Endometrium (tissue), 2 donors: ENCODE measurements around the gene JARID2.
"Not testable (repeated sequence)": the region's sequence is repeated elsewhere in the genome, so short reads cannot be mapped to it uniquely, and the experiment has no call there.

Experiments
- FAIRE-seq: peaks from 2 replicates; lab custom pipeline; 2012; peaks lifted over from hg19 to GRCh38; lab: Jason Lieb, UNC
- donor health status: control.
- donor health status: control.

Gene JARID2

GRCh38 chr6:15290067-15290680, 44.3 kb downstream of the JARID2 start:
- no peak for FAIRE-seq

DNA sequence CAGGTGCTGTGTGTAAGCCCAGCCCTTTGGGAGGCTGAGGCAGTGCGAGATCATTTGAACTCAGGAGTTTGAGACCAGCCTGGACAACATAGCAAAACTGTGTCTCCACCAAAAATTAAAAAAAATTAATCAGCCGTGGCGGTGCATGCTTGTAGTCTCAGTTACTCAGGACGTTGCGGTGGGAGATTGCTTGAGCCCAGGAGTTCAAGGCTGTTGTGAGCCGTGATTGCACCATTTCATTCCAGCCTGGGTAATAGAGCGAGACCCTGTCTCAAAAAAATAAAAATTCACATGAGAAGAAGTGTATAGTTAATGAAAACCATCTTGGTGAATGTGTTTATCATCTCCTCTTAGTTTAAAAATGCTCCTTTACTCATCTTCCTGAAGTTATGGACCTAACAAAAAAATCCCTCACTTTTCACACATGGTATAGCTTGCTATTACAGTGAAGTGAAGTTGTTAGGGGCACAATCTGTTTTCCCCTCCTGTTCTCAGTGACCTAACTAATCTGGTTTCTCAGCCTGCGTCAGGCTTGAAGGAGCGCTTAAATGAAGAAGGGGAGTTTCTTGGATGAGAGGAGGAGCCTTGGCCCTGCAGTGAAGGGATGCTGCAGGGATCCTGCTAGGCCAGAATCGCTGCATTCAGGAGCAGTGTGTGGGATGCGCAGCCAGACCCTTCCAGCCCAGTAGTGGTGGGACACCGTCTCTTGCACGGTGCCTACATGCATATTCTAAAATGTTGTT, 45.3 kb downstream of the JARID2 start:
- FAIRE-seq = no peak

GRCh38 chr6:15292721-15293302, 46.9 kb downstream of the JARID2 start:
- FAIRE-seq = no peak

- FAIRE-seq = no peak
Observed at GRCh38 chr6:15293674-15294073, 47.8 kb downstream of the JARID2 start.

DNA sequence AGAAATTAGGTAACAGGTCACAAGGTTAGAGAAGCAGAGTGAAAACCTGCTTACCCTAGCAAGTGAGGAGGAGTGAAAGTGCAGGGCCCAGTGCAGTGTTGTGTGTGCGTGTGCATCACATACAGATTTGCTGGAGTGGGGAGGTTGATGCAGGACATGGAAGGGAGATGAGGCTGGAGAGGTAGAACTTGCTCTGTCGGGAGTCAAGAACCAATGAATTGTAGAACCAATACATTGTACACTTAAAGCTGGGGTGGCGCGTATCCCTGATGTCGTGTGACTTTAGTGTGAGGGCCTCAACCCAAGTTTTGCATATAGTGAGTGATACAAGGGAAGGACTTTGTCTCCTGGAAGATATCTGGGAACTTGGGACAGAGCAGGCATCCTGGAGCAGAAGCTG, 48.6 kb downstream of the JARID2 start:
- FAIRE-seq = no peak

DNA sequence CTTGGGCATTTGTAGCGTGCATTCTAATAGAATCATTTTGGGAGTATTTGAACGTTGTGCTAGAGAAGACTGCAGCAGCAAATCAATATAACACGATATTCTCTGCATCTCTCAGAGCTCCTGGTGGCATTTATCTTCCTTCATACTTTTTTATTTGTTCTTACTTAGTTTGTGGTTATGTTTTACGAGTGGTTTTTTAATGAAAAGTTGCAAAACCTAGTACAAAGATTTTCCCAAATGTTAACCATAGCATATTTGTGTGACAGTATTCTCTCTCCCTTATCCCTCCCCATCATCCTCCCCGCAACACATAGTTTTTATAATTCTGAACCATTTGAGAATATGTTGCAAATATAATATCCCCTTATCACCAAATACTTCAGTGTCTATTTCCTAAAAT, 50.4 kb downstream of the JARID2 start:
- no peak for FAIRE-seq

DNA sequence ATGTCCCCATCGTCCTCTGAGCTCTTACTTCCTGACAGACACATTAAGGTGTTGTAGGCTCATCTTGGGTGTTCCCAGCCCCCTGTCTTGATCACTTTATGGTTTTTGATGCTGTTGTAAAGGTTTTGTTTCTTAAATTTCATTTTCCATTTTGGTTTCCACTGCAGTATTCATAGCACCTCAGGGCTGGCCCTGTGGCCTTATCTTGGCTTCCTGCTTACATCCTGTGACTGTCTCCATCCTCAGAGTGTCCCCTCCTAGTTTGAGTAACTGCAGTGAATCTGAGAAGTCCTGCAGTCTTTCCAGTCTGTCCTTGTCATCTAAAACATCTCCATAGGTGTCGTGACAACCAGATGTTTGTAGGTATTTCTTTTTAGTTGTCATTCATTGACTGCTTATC, 50.9 kb downstream of the JARID2 start:
- no peak for FAIRE-seq

DNA sequence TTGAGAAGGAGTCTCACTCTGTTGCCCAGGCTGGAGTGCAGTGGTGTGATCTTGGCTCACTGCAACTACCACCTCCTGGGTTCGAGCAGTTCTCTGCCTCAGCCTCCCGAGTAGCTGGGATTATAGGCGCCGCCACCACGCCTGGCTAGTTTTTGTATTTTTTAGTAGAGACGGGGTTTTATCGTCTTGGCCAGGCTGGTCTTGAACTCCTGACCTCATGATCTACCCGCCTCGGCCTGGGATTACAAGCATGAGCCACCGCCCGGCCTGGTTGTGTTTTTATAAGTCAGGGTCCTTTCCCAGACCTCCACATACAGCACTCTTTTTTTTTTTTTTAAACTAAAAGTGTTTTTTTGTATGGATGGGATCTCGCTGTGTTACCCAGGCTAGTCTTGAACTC, 51.3 kb downstream of the JARID2 start:
- FAIRE-seq = not testable (repeated sequence)

- no peak for FAIRE-seq
Observed at GRCh38 chr6:15297895-15298590, 52.2 kb downstream of the JARID2 start.

- FAIRE-seq = no peak
Observed at GRCh38 chr6:15299430-15300131, 53.7 kb downstream of the JARID2 start.

GRCh38 chr6:15301179-15302006, 55.5 kb downstream of the JARID2 start:
- FAIRE-seq = no peak

GRCh38 chr6:15303162-15303919, 57.5 kb downstream of the JARID2 start:
- FAIRE-seq = no peak

DNA sequence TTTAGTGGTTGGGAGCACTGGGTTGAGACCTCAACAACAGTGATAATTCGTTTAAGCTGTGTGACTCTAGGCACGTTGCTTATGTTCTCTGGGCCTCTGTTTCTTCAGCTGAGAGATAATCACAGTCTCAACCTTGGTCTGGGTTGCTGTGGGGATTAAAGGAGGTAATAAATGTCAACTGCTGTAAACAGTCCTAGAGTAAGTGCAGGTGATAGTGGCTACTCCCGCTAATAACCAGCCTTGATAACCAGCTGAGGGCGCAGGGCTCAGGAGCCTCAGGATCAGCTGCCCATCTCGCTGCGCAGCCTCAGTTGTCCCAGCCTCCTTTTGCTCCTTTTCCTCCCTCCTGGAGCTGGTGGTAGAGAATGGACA, 58.0 kb downstream of the JARID2 start:
- FAIRE-seq = no peak

DNA sequence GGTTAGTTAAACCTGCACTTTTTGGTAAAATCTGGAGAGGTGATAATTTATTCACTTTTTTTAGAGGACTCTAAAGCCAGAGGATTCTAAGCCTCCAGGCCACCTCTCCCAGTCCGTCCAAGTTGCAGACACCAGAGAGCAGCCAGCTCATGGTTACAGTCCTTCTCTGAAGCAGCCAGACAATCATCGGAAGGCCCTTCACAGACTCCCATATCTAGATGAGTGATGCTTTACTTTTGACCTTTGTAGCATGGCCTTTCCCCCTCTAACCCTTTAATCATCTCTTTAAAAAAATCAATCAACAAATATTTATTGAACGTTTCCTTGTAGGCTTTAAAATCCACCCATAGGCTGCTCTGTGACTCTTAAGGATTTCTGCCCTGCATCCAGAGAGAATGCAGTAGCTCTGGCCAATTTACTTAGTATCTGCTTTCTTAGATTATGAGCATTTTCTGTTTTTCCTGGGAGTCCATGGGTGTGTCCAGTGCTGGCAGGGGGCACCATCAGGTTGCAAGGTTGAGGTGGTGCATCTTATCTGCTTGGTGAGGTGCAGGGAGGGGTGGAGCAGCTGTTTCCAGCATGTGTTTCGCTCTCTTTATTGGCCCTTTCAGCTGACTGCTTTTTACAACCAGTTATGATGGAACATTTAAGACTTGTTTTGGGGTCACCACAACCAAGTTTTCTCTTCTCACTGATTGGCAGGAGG, 58.6 kb downstream of the JARID2 start:
- FAIRE-seq = no peak

DNA sequence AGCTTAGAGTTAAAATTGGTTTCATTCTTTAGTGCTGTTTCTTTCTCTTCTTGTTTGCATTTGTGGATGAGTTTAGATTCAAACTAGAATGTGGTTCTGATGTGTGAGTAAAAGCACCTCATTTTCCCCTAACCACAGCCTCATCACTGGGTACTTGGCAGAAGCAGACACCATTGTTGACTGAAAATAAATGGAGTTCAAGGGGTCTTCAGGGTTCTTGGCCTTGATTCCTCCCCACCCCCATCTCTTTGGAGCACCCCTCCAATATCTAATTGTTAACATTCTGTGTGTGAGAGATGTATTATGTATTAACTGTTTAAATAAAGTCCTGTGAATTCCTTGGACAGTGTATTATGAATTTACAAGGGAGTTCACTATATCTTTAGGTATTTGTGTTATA, 59.6 kb downstream of the JARID2 start:
- FAIRE-seq = no peak

- no peak for FAIRE-seq
Observed at GRCh38 chr6:15305909-15306308, 60.0 kb downstream of the JARID2 start.

DNA sequence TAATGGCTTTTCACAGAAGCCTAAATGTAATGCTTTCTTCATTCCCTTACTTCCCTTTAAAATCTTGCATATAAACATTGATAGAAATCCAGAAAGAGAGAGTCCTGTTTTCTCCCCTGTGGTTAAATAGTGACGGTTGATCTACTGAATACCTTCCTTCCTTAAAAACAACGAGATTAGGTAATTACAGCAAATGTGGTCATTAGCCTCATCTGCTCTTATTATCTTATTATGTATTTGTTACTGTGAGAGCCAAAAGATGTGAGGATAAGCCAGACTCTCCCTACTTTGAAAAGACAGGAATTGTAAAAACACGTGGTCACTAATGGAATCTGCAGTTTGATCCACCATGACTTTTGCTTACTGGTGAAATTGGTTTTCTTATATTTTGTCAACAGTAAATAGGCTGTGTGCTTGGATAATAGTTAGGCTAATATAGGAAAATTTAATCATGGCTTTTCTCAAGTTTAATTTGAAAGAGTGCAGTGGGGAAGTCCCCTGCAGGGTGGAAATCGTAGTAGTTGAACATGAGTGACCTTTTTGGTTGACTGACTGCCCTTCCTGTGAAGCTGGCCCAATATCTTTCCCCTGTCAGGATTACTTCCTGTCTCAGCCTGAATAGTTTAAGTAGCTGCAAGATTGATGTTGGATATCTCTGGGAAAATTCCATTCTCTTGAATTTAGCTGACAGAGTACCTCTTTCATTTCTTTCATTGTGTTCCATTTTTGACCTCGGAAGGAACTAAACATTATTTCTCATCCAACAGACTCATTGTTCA, 62.8 kb downstream of the JARID2 start:
- no peak for FAIRE-seq

GRCh38 chr6:15309611-15310283, 63.9 kb downstream of the JARID2 start:
- FAIRE-seq = no peak

DNA sequence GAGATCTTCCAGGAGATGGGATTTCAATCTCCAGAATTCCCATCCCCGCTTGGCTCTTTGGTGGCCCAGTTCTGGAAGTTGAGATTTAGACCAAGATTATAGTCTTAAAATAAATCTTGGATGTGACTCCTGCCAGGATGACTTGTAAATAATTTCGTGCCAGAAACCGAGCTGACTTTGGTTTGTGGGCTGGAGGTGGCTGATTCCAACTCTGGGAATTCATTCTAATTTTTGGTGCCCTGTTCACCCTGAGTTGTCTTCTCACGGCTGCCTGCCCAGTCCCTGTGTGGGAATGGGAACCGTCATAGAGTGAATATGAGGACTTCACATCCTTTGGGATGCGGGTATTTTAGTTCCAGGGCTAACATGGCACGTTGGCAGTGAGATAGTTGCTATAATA, 64.8 kb downstream of the JARID2 start:
- FAIRE-seq = no peak
